Loucy (cell line): Measurements from ENCODE around the gene ABCC4.

Source experiments
- H2AFZ ChIP-seq: fragments of 200-600 bp; sonication (generic); 2 replicates; pipeline ENCODE4 v1.6.0; 2016; ENCODE audit warnings: antibody characterized with exemption, mild to moderate bottlenecking, low read length, moderate library complexity
- H3F3A ChIP-seq: fragments of 200-600 bp; 2 replicates; pipeline ENCODE4 v1.6.0; 2016; ENCODE audit warnings: antibody characterized with exemption, low read depth, mild to moderate bottlenecking
- H3K27me3 ChIP-seq: fragments of 200-600 bp; sonication (generic); 2 replicates; pipeline ENCODE4 v1.6.1; 2014; ENCODE audit warnings: low read length, mild to moderate bottlenecking; ENCODE audit not compliant: insufficient read depth, poor library complexity, severe bottlenecking
- H3K36me3 ChIP-seq: fragments of 200-600 bp; sonication (generic); 2 replicates; pipeline ENCODE4 v1.6.1; 2016; ENCODE audit warnings: low read length; ENCODE audit not compliant: insufficient read depth
- H3K4me1 ChIP-seq: fragments of 200-600 bp; sonication (generic); 2 replicates; pipeline ENCODE4 v1.5.1; 2014; ENCODE audit warnings: low read length, mild to moderate bottlenecking; ENCODE audit not compliant: insufficient read depth, poor library complexity, severe bottlenecking
- H3K4me2 ChIP-seq: fragments of 200-600 bp; sonication (generic); 2 replicates; pipeline ENCODE4 v1.6.0; 2014; ENCODE audit warnings: antibody characterized with exemption, low read length, low read depth, mild to moderate bottlenecking; ENCODE audit not compliant: poor library complexity, severe bottlenecking
- H3K4me3 ChIP-seq: fragments of 200-600 bp; sonication (generic); 2 replicates; pipeline ENCODE4 v1.5.1; 2014; ENCODE audit warnings: low read length, mild to moderate bottlenecking, mixed read lengths; ENCODE audit not compliant: poor library complexity, severe bottlenecking
- H3K79me2 ChIP-seq: fragments of 200-600 bp; sonication (generic); 2 replicates; pipeline ENCODE4 v1.6.1; 2014; ENCODE audit warnings: low read length; ENCODE audit not compliant: insufficient read depth
- H3K9ac ChIP-seq: fragments of 200-600 bp; sonication (generic); 2 replicates; pipeline ENCODE4 v1.6.0; 2014; ENCODE audit warnings: mild to moderate bottlenecking, low read depth, low read length, moderate library complexity; ENCODE audit not compliant: poor library complexity, severe bottlenecking
- H3K9me2 ChIP-seq: fragments of 200-600 bp; sonication (generic); replicated peaks from 2 replicates; pipeline ENCODE4 v1.6.1; 2016; ENCODE audit warnings: low read depth, low read length, mixed read lengths
- H3K9me3 ChIP-seq: fragments of 200-600 bp; sonication (generic); 2 replicates; pipeline ENCODE4 v1.6.1; 2014; ENCODE audit warnings: mild to moderate bottlenecking, antibody characterized with exemption, low read length, low read depth; ENCODE audit not compliant: insufficient read depth
- H4K20me1 ChIP-seq: fragments of 200-600 bp; sonication (generic); 2 replicates; pipeline ENCODE4 v1.6.0; 2014; ENCODE audit warnings: antibody characterized with exemption, low read length, mild to moderate bottlenecking; ENCODE audit not compliant: insufficient read depth, poor library complexity, severe bottlenecking
- EZH2phosphoT487 ChIP-seq: fragments of 200-600 bp; IDR thresholded peaks from 2 replicates; pipeline ENCODE4 v1.6.1; 2018; ENCODE audit warnings: antibody characterized with exemption, mild to moderate bottlenecking, moderate library complexity, borderline replicate concordance
- TF ChIP-seq, protein P1 (sequence below): fragments of 200-600 bp; sonication (generic); conservative IDR thresholded peaks from 2 replicates; pipeline ENCODE4 v1.5.1; 2014; ENCODE audit warnings: mild to moderate bottlenecking, antibody characterized with exemption, low read length

The ABCC4 gene

DNA sequence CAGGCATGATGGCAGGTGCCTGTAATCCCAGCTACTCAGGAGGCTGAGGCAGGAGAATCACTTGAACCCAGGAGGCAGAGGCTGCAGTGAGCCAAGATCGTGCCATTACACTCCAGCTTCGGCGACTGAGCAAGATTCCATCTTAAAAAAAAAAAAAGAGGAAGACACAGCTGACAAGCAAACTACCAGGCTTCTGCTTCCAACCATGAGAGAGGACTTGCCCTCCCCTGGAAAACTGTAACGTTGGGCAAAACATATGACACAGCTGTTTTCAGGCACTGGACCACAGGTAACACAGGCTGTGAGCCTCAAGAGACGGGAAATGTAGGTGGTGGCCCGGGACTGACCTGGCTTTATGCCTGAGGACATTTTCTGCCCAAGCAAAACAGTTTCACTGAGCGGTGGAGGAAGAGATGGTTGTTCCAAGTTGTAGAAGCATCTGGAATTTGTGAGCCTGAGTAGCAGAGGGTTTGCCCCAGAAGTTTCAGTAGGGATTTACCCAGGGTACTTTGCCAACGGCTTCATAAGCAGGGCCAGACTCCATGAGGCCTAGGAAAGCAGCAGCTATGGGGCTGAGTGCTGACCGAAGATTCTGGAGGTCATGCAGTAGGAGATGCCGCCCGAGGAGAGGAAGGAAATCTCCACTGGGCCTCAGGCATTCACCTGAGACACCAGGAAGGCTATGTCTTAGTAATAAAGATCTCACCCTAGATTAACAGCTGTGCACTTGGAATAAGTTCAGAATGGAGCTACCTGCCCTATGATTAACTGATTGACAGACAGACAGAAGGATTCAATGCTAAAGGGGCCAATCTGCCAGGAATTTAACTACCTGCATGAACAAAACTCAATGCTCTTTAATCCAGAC is 88.0 kb downstream of the ABCC4 start:
- Histone ChIP-seq H3K9ac (no peak overlapping the region), H2AFZ (no peak overlapping the region), H3F3A (no peaks in the 10 kb centered on the region), H3K79me2 (no peaks in the 10 kb centered on the region), H3K36me3 (peaks cover 4% of the 10 kb centered on the region; the same call in 1 of the 2 replicates), H3K4me2 (no peak overlapping the region), H3K9me2 (no peaks in the 10 kb centered on the region), H4K20me1 (no peaks in the 10 kb centered on the region), H3K9me3 (no peaks in the 10 kb centered on the region), H3K4me3 (no peak overlapping the region), H3K27me3 (no peaks in the 10 kb centered on the region), H3K4me1 (peaks cover 6% of the 10 kb centered on the region)
- TF ChIP-seq, protein P1, sequence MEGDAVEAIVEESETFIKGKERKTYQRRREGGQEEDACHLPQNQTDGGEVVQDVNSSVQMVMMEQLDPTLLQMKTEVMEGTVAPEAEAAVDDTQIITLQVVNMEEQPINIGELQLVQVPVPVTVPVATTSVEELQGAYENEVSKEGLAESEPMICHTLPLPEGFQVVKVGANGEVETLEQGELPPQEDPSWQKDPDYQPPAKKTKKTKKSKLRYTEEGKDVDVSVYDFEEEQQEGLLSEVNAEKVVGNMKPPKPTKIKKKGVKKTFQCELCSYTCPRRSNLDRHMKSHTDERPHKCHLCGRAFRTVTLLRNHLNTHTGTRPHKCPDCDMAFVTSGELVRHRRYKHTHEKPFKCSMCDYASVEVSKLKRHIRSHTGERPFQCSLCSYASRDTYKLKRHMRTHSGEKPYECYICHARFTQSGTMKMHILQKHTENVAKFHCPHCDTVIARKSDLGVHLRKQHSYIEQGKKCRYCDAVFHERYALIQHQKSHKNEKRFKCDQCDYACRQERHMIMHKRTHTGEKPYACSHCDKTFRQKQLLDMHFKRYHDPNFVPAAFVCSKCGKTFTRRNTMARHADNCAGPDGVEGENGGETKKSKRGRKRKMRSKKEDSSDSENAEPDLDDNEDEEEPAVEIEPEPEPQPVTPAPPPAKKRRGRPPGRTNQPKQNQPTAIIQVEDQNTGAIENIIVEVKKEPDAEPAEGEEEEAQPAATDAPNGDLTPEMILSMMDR, result no peak
- no peak for TF ChIP-seq EZH2phosphoT487

- TF ChIP-seq, protein P1, result no peak
- no peak for TF ChIP-seq EZH2phosphoT487
- Histone ChIP-seq H2AFZ (no peak overlapping the region), H3K4me2 (no peak overlapping the region)
These were observed 92.1 kb downstream of the ABCC4 start for GRCh38 chr13:95209109-95209508.

DNA sequence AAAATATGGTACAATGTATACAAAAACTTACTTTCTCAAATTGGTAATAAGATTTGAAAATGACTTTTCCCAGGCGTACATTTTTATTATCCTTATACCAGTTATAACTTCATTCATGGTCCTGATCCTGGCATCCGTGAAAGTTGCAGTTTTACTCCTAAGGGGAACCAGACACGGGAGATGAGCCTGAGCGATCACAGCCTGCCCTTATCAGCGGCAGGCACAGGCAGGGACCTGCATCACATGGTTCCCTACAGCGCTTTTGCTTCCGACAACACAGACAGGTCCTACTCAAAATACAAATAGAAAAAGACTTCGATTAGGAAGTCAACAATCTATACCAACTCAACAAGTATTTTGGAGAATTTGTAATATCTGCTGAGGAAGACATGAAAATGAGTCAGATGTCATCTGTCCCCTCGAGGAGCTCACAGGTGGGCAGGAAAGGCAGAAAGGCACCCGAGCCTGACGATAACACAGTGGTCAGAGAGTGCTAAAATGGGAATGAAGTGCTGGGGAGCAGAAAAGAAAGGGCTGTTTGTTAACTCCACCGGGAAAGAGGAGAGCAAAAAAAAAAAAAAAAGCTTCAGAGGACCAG is 93.4 kb downstream of the ABCC4 start:
- no peaks in the 10 kb centered on the region for H3K9me2 ChIP-seq
- no peak for TF ChIP-seq EZH2phosphoT487
- TF ChIP-seq, protein P1, result no peak
- H3K4me2 ChIP-seq, result no peak overlapping the region
- no peak overlapping the region for H2AFZ ChIP-seq
- H3K4me3 ChIP-seq, result no peak overlapping the region
- H3F3A ChIP-seq, result no peaks in the 10 kb centered on the region
- no peak overlapping the region for H3K9ac ChIP-seq
- H4K20me1 ChIP-seq, result no peaks in the 10 kb centered on the region
- H3K36me3 ChIP-seq, result peaks cover 24% of the 10 kb centered on the region; the same call in 1 of the 2 replicates
- H3K9me3 ChIP-seq, result no peaks in the 10 kb centered on the region
- H3K79me2 ChIP-seq, result no peaks in the 10 kb centered on the region
- H3K4me1 ChIP-seq, result no peaks in the 10 kb centered on the region
- H3K27me3 ChIP-seq, result no peaks in the 10 kb centered on the region

More at GRCh38 chr13:95209109-95209508, 92.1 kb downstream of the ABCC4 start:
- Histone ChIP-seq H3K9ac (no peak overlapping the region), H3K9me2 (no peaks in the 10 kb centered on the region), H4K20me1 (no peaks in the 10 kb centered on the region), H3F3A (no peaks in the 10 kb centered on the region), H3K4me3 (no peak overlapping the region), H3K27me3 (no peaks in the 10 kb centered on the region), H3K4me1 (peaks cover 6% of the 10 kb centered on the region), H3K79me2 (no peaks in the 10 kb centered on the region), H3K9me3 (no peaks in the 10 kb centered on the region), H3K36me3 (peaks cover 24% of the 10 kb centered on the region; the same call in 1 of the 2 replicates)
